Astrocyte of the hippocampus (primary cell): ENCODE data around the gene ARHGAP18.
A peak's percentile ranks its signal among the peaks of the same experiment; 100 is the strongest.

Experiments used
- DNase-seq: peaks from one replicate; pipeline ENCODE4 v3.0.0; 2011; ENCODE audit warnings: low read depth, low spot score

The ARHGAP18 gene

GRCh38 chr6:129615496-129615895, 94.5 kb downstream of the ARHGAP18 start:
- DNase-seq, result no peak

GRCh38 chr6:129615020-129615419, 95.0 kb downstream of the ARHGAP18 start:
- DNase-seq, result no peak

GRCh38 chr6:129614464-129614863, 95.5 kb downstream of the ARHGAP18 start:
- DNase-seq, result no peak

GRCh38 chr6:129612440-129612839, 97.5 kb downstream of the ARHGAP18 start:
- DNase-seq, result no peak

GRCh38 chr6:129609635-129610034, 100.3 kb downstream of the ARHGAP18 start:
- peak; percentile 5 for DNase-seq

GRCh38 chr6:129608886-129609537, 101.0 kb downstream of the ARHGAP18 start:
- DNase-seq, result peak; percentile 30

GRCh38 chr6:129607581-129608186, 102.3 kb downstream of the ARHGAP18 start:
- peak; percentile 26 for DNase-seq

- DNase-seq, result peak; percentile 20
Measured at GRCh38 chr6:129606664-129607063, 103.3 kb downstream of the ARHGAP18 start.

GRCh38 chr6:129605967-129606366, 104.0 kb downstream of the ARHGAP18 start:
- no peak for DNase-seq

GRCh38 chr6:129605095-129605494, 104.9 kb downstream of the ARHGAP18 start:
- no peak for DNase-seq

- DNase-seq, result no peak
Measured at GRCh38 chr6:129604321-129604720, 105.7 kb downstream of the ARHGAP18 start.

GRCh38 chr6:129603741-129604140, 106.2 kb downstream of the ARHGAP18 start:
- DNase-seq, result no peak

- no peak for DNase-seq
Measured at GRCh38 chr6:129601323-129601722, 108.7 kb downstream of the ARHGAP18 start.

- no peak for DNase-seq
Measured at GRCh38 chr6:129599467-129599866, 110.5 kb downstream of the ARHGAP18 start.

- DNase-seq, result peak; percentile 81
Measured at GRCh38 chr6:129598244-129599187, 111.5 kb downstream of the ARHGAP18 start.

- DNase-seq, result no peak
Measured at GRCh38 chr6:129597023-129597713, 112.8 kb downstream of the ARHGAP18 start.

- DNase-seq, result no peak
Measured at GRCh38 chr6:129596522-129596921, 113.5 kb downstream of the ARHGAP18 start.

GRCh38 chr6:129593233-129593564, 116.8 kb downstream of the ARHGAP18 start:
- DNase-seq, result no peak

- no peak for DNase-seq
Measured at GRCh38 chr6:129592516-129593232, 117.3 kb downstream of the ARHGAP18 start.

- DNase-seq, result peak; percentile 74
Measured at GRCh38 chr6:129590408-129591022, 119.5 kb downstream of the ARHGAP18 start.

GRCh38 chr6:129586815-129587214, 123.2 kb downstream of the ARHGAP18 start:
- no peak for DNase-seq
